H9 (cell line): ENCODE results near the gene CACNG8. TPM values are rescaled to one million over a fixed set of nuclear protein-coding genes. Genes with fewer than 3 reads are reported as not detected.

Experiments
- DNase-seq: peaks from one replicate; pipeline ENCODE4 v3.0.0-alpha.2; 2017
- H2AFZ ChIP-seq: one replicate; pipeline ENCODE4 v1.6.1; 2013; ENCODE audit warnings: mild to moderate bottlenecking, low read length, control low read depth, moderate library complexity
- H2AK5ac ChIP-seq: 2 replicates; pipeline ENCODE4 v1.6.1; 2013; ENCODE audit warnings: low read length, control low read depth, mixed read lengths; ENCODE audit not compliant: insufficient read length
- H2BK120ac ChIP-seq: one replicate; pipeline ENCODE4 v1.6.1; 2013; ENCODE audit warnings: low read depth, mild to moderate bottlenecking, low read length, control low read depth, inconsistent platforms; ENCODE audit not compliant: poor library complexity, severe bottlenecking
- H2BK12ac ChIP-seq: 2 replicates; pipeline ENCODE4 v1.6.1; 2013; ENCODE audit warnings: low read length, control low read depth, mixed read lengths, low read depth; ENCODE audit not compliant: insufficient read length
- H2BK15ac ChIP-seq: 2 replicates; pipeline ENCODE4 v1.6.1; 2013; ENCODE audit warnings: low read depth, low read length, control low read depth
- H2BK20ac ChIP-seq: one replicate; pipeline ENCODE4 v1.6.1; 2013; ENCODE audit warnings: low read depth, mild to moderate bottlenecking, low read length, control low read depth, inconsistent platforms; ENCODE audit not compliant: poor library complexity, severe bottlenecking
- H2BK5ac ChIP-seq: 2 replicates; pipeline ENCODE4 v1.6.1; 2013; ENCODE audit warnings: low read length, control low read depth, mixed read lengths; ENCODE audit not compliant: insufficient read length
- H3K14ac ChIP-seq: 2 replicates; pipeline ENCODE4 v1.6.1; 2013; ENCODE audit warnings: low read length, control low read depth; ENCODE audit not compliant: insufficient read depth
- H3K18ac ChIP-seq: 2 replicates; pipeline ENCODE4 v1.6.1; 2013; ENCODE audit warnings: low read depth, mild to moderate bottlenecking, mixed read lengths, low read length, control low read depth; ENCODE audit not compliant: insufficient read length
- H3K23ac ChIP-seq: 2 replicates; pipeline ENCODE4 v1.6.1; 2013; ENCODE audit warnings: low read length, control low read depth, mixed read lengths, low read depth; ENCODE audit not compliant: insufficient read length
- H3K23me2 ChIP-seq: 2 replicates; pipeline ENCODE4 v1.6.1; 2013; ENCODE audit warnings: low read depth, mild to moderate bottlenecking, mixed read lengths, low read length, control low read depth; ENCODE audit not compliant: insufficient read length, poor library complexity, severe bottlenecking
- H3K27ac ChIP-seq: 2 replicates; pipeline ENCODE4 v1.5.1; 2013; ENCODE audit warnings: low read length, control low read depth, mixed read lengths, low read depth; ENCODE audit not compliant: insufficient read length
- H3K27me3 ChIP-seq: 2 replicates; pipeline ENCODE4 v1.6.1; 2013; ENCODE audit warnings: low read length, control low read depth, inconsistent platforms; ENCODE audit not compliant: insufficient read depth
- H3K4ac ChIP-seq: 2 replicates; pipeline ENCODE4 v1.6.1; 2013; ENCODE audit warnings: low read depth, mild to moderate bottlenecking, control low read depth, inconsistent platforms, low read length, moderate library complexity
- H3K4me1 ChIP-seq: 2 replicates; pipeline ENCODE4 v1.6.1; 2013; ENCODE audit warnings: low read length, control low read depth, inconsistent platforms; ENCODE audit not compliant: insufficient read depth
- H3K4me2 ChIP-seq: 2 replicates; pipeline ENCODE4 v1.6.1; 2013; ENCODE audit warnings: low read length, control low read depth, mixed read lengths; ENCODE audit not compliant: insufficient read length, insufficient read depth
- H3K56ac ChIP-seq: 2 replicates; pipeline ENCODE4 v1.6.1; 2013; ENCODE audit warnings: low read depth, mild to moderate bottlenecking, mixed read lengths, low read length, control low read depth; ENCODE audit not compliant: insufficient read length
- H3K79me1 ChIP-seq: 2 replicates; pipeline ENCODE4 v1.6.1; 2013; ENCODE audit warnings: low read depth, mild to moderate bottlenecking, moderate library complexity, low read length, control low read depth, inconsistent platforms; ENCODE audit not compliant: insufficient read depth, poor library complexity, severe bottlenecking
- H3K79me2 ChIP-seq: 2 replicates; pipeline ENCODE4 v1.6.1; 2013; ENCODE audit warnings: low read length, control low read depth, inconsistent platforms; ENCODE audit not compliant: insufficient read depth
- H3K9ac ChIP-seq: 2 replicates; pipeline ENCODE4 v1.6.1; 2013; ENCODE audit warnings: low read length, control low read depth, mixed read lengths; ENCODE audit not compliant: insufficient read length; ENCODE audit errors: extremely low read depth
- H3K9me3 ChIP-seq: one replicate; pipeline ENCODE4 v1.6.1; 2013; ENCODE audit warnings: low read depth, low read length, inconsistent platforms; ENCODE audit not compliant: control insufficient read depth
- H3T11ph ChIP-seq: one replicate; pipeline ENCODE4 v1.6.1; 2013; ENCODE audit warnings: mild to moderate bottlenecking, low read length, control low read depth, inconsistent platforms
- H4K20me1 ChIP-seq: one replicate; pipeline ENCODE4 v1.6.1; 2013; ENCODE audit not compliant: control insufficient read depth, insufficient read length, insufficient read depth
- H4K5ac ChIP-seq: 2 replicates; pipeline ENCODE4 v1.6.1; 2013; ENCODE audit warnings: low read depth, mild to moderate bottlenecking, mixed read lengths, low read length, control low read depth; ENCODE audit not compliant: insufficient read length
- H4K8ac ChIP-seq: replicated peaks from 2 replicates; pipeline ENCODE4 v1.6.1; 2013; ENCODE audit warnings: low read length, control low read depth, mixed read lengths, low read depth; ENCODE audit not compliant: insufficient read length
- H4K91ac ChIP-seq: 2 replicates; pipeline ENCODE4 v1.6.1; 2013; ENCODE audit warnings: low read depth, mild to moderate bottlenecking, moderate library complexity, mixed read lengths, low read length, control low read depth; ENCODE audit not compliant: insufficient read length
- H3K27ac Mint-ChIP-seq, 3 experiments: 2 replicates in 2 of 3; 3 replicates in 1 of 3; pipeline ENCODE4 v1.8.0; 2020 to 2021; ENCODE audit warnings: mixed read lengths in 3 of 3, mild to moderate bottlenecking in 1 of 3, moderate library complexity in 1 of 3
- H3K27me3 Mint-ChIP-seq: 2 replicates; pipeline ENCODE4 v1.8.0; 2021; ENCODE audit warnings: low read depth, mild to moderate bottlenecking, moderate library complexity, mixed read lengths
- H3K36me3 Mint-ChIP-seq, 3 experiments: 2 replicates in 2 of 3; 3 replicates in 1 of 3; pipeline ENCODE4 v1.8.0; 2020 to 2021; ENCODE audit warnings: low read depth in 3 of 3, mixed read lengths in 3 of 3; ENCODE audit not compliant: insufficient read depth in 1 of 3
- H3K4me1 Mint-ChIP-seq, 2 experiments: 2 replicates each; pipeline ENCODE4 v1.8.0; 2020; ENCODE audit warnings: mixed read lengths in 2 of 2
- H3K4me3 Mint-ChIP-seq, 2 experiments: 2 replicates in 1 of 2; 3 replicates in 1 of 2; pipeline ENCODE4 v1.8.0; 2020 to 2021; ENCODE audit warnings: mild to moderate bottlenecking in 2 of 2, mixed read lengths in 2 of 2, moderate library complexity in 1 of 2
- H3K9me3 Mint-ChIP-seq, 2 experiments: 2 replicates in 1 of 2; 3 replicates in 1 of 2; pipeline ENCODE4 v1.8.0; 2020; ENCODE audit warnings: mild to moderate bottlenecking in 2 of 2, mixed read lengths in 2 of 2, moderate library complexity in 1 of 2
- CTCF ChIP-seq: fragments of 200-600 bp; sonication (generic); conservative IDR thresholded peaks from 3 replicates; pipeline ENCODE4 v1.8.0; 2021; ENCODE audit warnings: antibody characterized with exemption, mild to moderate bottlenecking
- WGBS: extraction: QIAGEN DNeasy Blood & Tissue Kit; methylation state at CpG from one replicate; pipeline ENCODE4 v1.1.7; 2013; ENCODE audit warnings: missing lambda C conversion rate, low lambda C conversion rate, mixed read lengths; ENCODE audit not compliant: insufficient read length; ENCODE audit errors: extremely low coverage; 5-methylcytosine and 5-hydroxymethylcytosine counted together
- total RNA-seq: library from RNA; stranded (reverse); gene quantifications from 2 replicates; pipeline ENCODE4 v1.2.1, GENCODE V29; 2021

CACNG8 gene
- total RNA-seq, 1 experiment from 2014 or later, result 7.1 TPM

- Mint-ChIP-seq H3K4me3 (peak overlapping the region in 1 of 2 experiments; percentile 5; a peak in 1 of 5 replicates), H3K4me1 (peaks cover 4 to 19% of the 10 kb centered on the region in 2 experiments), H3K27me3 (peaks cover 21% of the 10 kb centered on the region), H3K9me3 (no peaks in the 10 kb centered on the region; a peak in 1 of 5 replicates), H3K36me3 (no peaks in the 10 kb centered on the region), H3K27ac (no peak overlapping the region; a peak in 1 of 7 replicates)
- H2BK20ac ChIP-seq, result no peak overlapping the region
- no peak overlapping the region for H4K8ac ChIP-seq
- H3K79me2 ChIP-seq, result no peaks in the 10 kb centered on the region
- H3K79me1 ChIP-seq, result no peaks in the 10 kb centered on the region
- H3K18ac ChIP-seq, result no peak overlapping the region
- H3T11ph ChIP-seq, result no peak overlapping the region
- H2BK5ac ChIP-seq, result no peak overlapping the region
- no peak overlapping the region for H3K4me2 ChIP-seq
- H2AFZ ChIP-seq, result no peak overlapping the region
- H4K5ac ChIP-seq, result no peak overlapping the region
- no peak overlapping the region for H3K14ac ChIP-seq
- H2AK5ac ChIP-seq, result no peak overlapping the region
- H3K27me3 ChIP-seq, result no peaks in the 10 kb centered on the region
- H3K9me3 ChIP-seq, result no peaks in the 10 kb centered on the region
- no peak overlapping the region for H3K56ac ChIP-seq
- no peaks in the 10 kb centered on the region for H4K20me1 ChIP-seq
- no peak for TF ChIP-seq CTCF
- no peak for DNase-seq
- H3K4me1 ChIP-seq, result no peaks in the 10 kb centered on the region
- H3K27ac ChIP-seq, result no peak overlapping the region
- H2BK15ac ChIP-seq, result no peak overlapping the region
- no peak overlapping the region for H2BK12ac ChIP-seq
- H3K9ac ChIP-seq, result no peak overlapping the region
- H4K91ac ChIP-seq, result no peak overlapping the region
- no peak overlapping the region for H3K23ac ChIP-seq
- H2BK120ac ChIP-seq, result no peak overlapping the region
- WGBS, result no CpG with 5 or more reads among the region's 6 CpGs
- H3K4ac ChIP-seq, result no peak overlapping the region
- peaks cover 5% of the 10 kb centered on the region for H3K23me2 ChIP-seq
Measured at GRCh38 chr19:53988981-53989380, 26.2 kb downstream of the CACNG8 start.
